ENCODE data around the gene ILKAP.

Gene ILKAP

GRCh38 chr2:238203094-238203972 lies at the start of gene ILKAP:
ILKAP (minus strand) TSS chr2:238203695; CDS start chr2:238203553, 142 bp downstream.
- DNase-seq, result peak; percentile 62 to 95 (median 90)
- intact Hi-C loops (cut with DNase I), result no loop called here

- no peak for DNase-seq
- intact Hi-C loops (cut with DNase I), result no loop called here
Measured at GRCh38 chr2:238252766-238253630, 49.5 kb upstream of the ILKAP start.

- intact Hi-C loops (cut with DNase I), result no loop called here
- DNase-seq, result no peak
Measured at GRCh38 chr2:238251986-238252385, 48.5 kb upstream of the ILKAP start.

GRCh38 chr2:238251331-238251730 lies 47.8 kb upstream of the ILKAP start:
- intact Hi-C loops (cut with DNase I), result no loop called here
- DNase-seq, result no peak

- DNase-seq, result no peak
- intact Hi-C loops (cut with DNase I), result no loop called here
Measured at GRCh38 chr2:238250896-238251295, 47.4 kb upstream of the ILKAP start.

- intact Hi-C loops (cut with DNase I), result no loop called here
- DNase-seq, result peak in 1 of 42 donors; percentile 6
Measured at GRCh38 chr2:238247841-238248453, 44.5 kb upstream of the ILKAP start.

- intact Hi-C loops (cut with DNase I), result no loop called here
- peak in 1 of 42 donors; percentile 4 for DNase-seq
Measured at GRCh38 chr2:238247002-238247822, 43.7 kb upstream of the ILKAP start.

GRCh38 chr2:238244151-238244550 lies 40.7 kb upstream of the ILKAP start:
- intact Hi-C loops (cut with DNase I), result no loop called here
- no peak for DNase-seq

- DNase-seq, result no peak
- intact Hi-C loops (cut with DNase I), result no loop called here
Measured at GRCh38 chr2:238243496-238244076, 40.1 kb upstream of the ILKAP start.

GRCh38 chr2:238242731-238243495 lies 39.4 kb upstream of the ILKAP start:
- no peak for DNase-seq
- intact Hi-C loops (cut with DNase I), result no loop called here

- no peak for DNase-seq
- intact Hi-C loops (cut with DNase I), result no loop called here
Measured at GRCh38 chr2:238241970-238242369, 38.5 kb upstream of the ILKAP start.

- intact Hi-C loops (cut with DNase I), result no loop called here
- peak in 9 of 42 donors; percentile 29 to 57 (median 48) for DNase-seq
Measured at GRCh38 chr2:238240757-238241711, 37.5 kb upstream of the ILKAP start.

- intact Hi-C loops (cut with DNase I), result no loop called here
- DNase-seq, result peak; percentile 70 to 95 (median 88)
Measured at GRCh38 chr2:238239863-238240756, 36.6 kb upstream of the ILKAP start, which contains the start of gene HES6. HES6 (minus strand) TSS chr2:238240038; CDS start chr2:238239905, 133 bp downstream.

- intact Hi-C loops (cut with DNase I), result no loop called here
- DNase-seq, result peak in 1 of 42 donors; percentile 18
Measured at GRCh38 chr2:238239543-238239862, 36.0 kb upstream of the ILKAP start.

- intact Hi-C loops (cut with DNase I), result no loop called here
- DNase-seq, result peak in 9 of 42 donors; percentile 22 to 51 (median 34)
Measured at GRCh38 chr2:238238766-238239542, 35.5 kb upstream of the ILKAP start.
